CD4-positive, alpha-beta T cell treated with Interleukin-4 for 1 hour (primary cell): ENCODE data around the gene MTA1.
A peak's percentile ranks its signal among the peaks of the same experiment; 100 is the strongest.

Experiments
- DNase-seq, 2 donors: peaks; one replicate each; pipeline ENCODE4 v3.0.0-alpha.2; 2020 to 2022

MTA1 gene

DNA sequence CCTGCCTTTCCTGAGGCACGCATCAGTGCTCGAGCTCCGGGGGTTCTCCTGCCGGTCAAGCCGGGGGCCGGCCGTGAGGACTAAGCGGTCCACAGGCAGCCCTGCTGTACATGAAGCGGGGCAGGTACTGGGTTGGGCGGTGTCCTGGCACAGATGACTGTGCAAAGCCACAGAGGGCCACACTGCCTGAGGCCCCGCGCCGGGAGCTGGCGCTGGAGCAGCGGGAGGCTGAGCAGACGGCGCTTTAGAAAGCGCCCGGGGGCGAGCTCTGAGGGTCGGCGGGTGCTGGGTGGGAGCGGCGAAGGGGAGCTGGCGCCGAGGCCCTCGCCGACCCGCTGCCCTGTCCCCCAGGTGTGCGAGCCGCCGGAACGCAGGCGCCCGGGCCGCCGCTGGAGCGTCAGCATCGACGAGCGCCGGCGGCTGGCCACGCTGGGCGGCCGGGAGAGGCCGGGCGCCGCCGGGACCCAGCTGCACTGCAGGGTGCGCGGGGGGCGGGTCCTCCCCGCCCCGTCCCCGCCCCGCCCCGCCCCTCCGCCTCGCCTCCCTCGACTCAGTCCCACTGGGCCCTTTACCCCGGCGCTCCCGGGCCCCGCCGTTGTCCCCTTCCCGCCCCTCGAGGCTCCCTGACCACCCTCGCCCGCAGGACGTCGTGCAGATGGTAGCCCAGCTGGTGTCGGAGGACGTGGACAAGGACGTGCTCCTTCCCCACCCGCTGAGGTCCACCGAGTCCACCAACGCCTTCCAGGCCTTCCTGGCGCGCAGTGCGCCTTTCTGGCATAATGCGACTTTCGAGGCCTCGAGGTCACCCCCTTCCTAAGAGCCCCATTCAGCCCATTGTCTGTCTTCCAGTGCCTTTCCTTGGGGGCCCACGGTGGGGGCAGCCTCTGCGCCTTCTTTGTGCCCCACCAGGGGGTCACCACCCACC, 8.3 kb upstream of the MTA1 start:
- DNase-seq: no peak

DNA sequence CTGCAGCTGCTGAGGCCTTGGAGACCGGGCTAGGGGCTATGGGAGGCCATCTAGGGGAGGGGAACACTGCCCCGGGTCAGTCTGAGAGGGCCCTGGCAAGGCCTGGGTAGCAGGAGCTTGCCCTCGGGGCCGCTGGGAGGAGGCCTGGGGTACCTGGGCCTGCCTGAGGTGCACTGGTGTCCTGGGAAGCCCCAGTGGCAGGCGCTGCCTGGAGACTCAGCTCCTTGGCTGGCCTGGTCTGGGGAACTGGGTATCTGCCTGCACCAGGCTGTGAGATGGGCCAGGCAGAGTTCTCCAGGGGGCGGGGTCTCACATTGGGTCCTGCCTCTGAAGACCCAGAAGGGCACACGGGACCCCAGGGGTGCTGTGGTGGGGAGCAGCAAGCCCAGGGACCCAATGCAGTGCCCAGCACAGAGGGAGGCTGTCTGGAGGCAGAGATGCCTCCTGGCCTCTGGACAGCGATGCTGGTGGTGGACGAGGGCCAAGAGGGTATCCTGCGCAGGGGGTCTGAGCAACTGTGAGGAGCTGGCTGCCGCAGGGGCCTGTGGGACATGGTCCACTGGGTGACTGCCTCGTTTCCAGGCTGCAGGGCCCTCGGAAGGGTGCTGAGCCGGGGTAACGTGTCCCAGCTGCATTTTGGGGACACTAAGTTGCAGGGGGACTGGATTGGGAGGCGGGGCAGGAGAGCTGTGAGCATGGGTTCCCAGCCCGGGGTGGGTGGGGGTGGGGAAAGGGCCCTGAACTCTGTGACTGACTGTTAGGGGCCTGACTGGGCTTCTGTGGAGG, 7.4 kb upstream of the MTA1 start:
- DNase-seq: no peak

DNA sequence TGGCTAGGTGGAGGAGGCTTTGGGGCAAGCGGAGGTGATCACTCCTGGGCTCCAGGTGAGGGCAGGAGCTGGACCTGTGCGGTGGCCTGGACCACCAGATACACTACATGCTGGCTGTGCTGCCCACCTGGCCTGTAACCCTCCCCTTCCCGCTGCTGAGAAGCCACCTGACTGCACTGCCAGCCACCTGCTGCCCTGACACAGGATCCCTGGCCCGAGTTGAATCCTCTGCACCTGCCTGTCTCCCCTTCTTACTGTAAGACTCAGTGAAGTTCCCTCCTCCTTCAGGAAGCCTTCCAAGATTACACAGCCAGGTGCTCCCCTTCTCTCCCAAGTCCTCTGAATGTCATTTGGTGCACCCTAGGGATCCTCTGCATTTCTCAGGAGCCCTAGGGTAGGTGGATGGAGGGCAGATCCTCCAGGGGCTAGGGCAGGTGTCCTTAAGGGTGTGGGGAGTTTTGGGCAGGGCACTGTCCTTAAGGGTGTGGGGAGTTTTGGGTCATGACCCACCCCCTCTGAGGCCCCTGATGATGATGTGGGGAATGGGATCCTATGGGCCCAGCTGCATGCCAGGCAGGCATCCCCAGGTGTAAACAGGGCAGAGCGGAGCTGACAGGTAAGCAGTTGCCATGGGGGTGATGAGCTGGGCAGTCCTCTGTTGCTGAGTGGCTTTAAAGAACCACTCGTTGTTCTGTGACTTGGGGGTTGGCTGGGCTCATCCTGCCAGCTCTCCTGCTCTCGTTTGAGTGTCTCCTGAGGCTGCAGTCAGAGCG, 6.7 kb upstream of the MTA1 start:
- DNase-seq: no peak

DNA sequence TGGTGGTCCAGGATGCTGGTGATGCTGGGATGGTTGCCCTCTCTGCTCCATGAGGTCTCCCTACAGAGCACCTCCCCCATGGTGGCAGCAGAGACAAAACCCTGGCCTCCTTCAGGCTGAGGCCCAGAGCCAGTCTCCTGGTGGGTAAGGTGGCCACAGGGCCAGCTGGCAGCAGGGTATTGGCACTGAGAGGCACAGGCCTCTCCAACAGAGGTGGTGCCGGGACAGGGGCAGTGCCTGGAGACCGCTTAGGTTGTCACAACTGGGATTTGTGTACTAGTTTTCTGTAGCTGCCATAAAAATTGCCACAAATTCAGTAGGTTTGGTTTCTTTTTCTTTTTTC, 6.1 kb upstream of the MTA1 start:
- DNase-seq: no peak

DNA sequence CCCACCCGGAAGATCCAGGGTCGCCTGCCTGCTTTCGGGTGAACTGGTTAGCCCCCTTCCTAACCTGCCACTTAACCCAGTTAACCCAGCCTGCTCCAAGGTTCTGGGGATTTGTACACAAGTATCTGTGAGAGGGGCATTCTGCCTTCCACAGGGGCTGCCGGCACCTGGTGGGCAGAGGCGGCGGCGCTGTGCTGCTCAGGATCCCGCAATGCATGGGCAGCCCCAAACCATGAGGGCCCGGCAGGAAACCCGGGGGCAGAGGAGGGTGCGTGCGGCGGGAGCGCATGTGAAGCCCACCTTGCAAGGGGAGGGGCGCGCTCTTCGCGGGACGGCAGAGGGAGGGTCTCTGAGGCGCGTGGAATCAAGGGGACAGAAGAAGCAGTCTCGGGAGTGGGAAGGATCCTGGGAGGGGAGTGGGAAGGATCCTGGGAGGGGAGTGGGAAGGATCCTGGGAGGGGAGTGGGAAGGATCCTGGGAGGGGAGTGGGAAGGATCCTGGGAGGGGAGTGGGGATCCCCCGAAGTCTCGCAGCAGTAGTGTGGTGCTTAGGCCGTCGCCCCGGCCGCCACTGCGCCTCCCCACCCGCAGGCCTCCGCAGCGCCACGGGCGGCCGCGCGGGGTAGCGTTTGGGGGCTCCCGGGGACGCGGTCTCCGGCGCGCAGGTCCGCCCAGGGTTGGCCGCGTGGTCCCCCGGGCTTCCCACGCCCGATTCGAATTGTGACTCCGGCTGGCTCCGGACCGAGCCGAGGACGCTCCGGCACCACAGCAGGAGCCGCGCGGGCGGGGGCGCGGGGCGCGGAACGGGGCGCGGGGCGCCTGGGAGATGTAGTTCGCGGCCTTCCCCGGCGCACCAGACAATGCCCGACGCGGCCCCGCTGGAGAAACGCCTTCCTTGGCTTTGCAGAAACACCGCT, 4.9 kb upstream of the MTA1 start:
- DNase-seq: peak; percentile 55 to 63

DNA sequence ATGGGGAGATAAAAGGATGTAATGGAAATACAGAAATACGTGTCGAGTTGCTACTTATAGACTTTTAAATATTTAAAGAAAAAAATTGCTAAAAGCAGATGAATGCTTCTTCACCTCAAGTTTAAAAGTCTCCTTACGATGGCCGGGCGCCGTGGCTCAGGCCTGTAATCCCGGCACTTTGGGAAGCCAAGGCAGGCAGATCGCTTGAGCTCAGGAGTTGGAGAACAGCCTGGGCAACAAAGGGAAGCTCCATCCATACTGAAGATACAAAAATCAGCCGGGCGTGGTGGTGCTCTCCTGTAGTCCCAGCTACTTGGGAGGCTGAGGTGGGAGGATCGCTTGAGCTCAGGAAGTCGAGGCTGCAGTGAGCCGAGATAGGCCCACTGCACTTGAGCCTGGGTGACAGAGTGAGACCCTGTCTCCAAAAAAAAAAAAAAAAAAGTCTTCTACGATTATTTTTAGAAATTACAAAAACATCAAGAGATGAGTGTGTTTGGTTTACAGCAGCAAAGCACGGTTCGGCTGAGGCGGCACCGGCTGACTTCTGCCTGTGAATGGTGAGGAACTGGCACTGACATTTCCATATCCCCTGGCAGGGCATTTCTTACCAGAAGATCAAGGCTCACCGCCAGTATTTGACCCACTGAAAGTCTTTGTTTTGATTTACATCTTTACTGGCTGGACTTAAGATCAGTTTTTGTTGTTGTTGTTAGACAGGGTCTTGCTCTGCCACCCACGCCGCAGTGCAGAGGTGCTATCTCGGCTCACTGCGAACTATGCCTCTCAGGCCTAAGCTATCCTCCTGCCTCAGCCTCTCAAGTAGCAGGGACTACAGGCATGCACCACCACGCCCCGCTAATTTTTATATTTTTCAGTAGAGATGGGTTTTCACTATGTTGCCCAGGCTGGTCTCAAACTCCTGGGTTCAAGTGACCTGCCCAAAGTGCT, 3.9 kb upstream of the MTA1 start:
- no peak for DNase-seq

DNA sequence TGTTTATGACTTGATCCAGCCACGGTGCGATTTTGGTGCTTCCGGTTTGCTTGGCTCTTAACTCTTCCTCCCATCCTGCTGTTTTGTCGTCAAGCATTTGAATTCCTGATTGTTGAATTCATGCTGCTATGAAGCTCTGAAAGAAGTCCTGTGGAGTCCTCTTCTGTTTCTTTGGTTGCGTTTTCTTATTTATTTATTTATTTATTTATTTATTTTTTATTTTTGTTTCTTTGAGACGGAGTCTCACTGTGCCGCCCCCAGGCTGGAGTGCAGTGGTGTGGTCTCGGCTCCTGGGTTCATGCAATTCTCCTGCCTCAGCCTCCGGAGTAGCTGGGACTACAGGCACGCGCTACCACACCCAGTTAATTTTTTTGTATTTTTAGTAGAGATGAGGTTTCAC, 3.0 kb upstream of the MTA1 start:
- DNase-seq: no peak

DNA sequence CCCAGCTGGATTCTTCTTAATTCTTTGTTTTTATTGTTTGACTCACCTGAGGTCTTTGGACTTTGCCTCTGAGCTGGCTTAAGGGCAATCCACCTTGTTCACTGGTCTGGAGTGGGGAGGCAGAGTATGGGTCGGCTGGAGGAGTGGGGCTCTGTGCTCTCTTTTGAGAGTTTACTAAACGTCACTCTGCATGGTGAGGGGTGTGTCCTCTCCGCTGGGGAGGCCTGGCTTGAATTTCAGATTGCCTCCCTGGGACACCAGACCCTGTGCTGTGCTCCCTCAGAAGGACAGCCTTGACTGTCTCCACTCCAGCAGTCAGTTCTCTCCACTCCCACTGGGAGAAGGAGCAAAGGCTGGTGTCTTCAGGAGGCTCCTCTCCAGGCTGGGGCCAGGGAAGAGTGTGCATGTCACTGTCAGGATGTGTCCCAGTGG, 1.9 kb upstream of the MTA1 start:
- DNase-seq: no peak

DNA sequence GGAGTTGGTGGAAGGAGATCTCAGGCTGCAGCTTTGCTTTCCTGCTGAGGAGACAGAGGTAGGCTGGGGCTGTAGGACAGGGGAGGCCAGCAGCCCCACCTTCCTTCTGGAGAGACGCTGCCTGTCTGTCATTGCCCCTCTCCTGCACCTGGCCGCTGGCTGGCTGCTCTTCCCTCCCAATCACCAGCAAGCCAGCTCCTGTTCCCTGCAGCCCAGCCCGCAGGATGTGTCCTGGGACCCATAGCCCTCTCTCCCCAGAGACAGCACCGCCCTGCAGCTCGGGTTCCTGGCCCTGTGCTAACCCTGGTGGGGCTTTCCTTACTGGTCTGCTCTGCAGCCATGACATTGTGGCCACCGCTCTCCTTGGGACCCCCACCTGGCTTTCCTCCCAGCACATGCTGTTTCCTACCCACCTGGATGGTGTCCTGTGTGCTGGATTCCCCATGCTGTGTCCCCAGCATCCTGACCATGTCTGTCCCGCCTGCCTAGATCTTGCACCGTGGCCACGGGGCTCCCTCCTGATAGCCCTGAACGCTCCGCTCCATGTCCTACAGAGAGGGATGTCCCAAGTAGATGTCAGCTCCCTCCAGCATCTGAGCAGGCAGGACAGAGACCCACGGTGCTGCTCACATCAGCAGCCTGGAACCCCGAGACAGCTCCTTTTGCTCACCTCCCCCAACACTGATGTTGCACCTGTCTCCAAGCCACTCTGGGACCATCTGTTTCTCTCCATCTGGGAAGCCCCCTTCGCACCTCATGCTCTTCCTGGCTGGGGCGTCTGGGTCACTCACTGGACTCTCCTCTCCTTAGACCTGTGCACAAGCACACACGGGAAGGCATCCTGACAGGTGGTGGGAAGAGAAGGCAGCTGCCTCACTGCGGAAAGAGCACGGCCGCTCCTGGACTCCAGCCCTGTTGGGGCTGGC, 1.1 kb upstream of the MTA1 start:
- DNase-seq: no peak

DNA sequence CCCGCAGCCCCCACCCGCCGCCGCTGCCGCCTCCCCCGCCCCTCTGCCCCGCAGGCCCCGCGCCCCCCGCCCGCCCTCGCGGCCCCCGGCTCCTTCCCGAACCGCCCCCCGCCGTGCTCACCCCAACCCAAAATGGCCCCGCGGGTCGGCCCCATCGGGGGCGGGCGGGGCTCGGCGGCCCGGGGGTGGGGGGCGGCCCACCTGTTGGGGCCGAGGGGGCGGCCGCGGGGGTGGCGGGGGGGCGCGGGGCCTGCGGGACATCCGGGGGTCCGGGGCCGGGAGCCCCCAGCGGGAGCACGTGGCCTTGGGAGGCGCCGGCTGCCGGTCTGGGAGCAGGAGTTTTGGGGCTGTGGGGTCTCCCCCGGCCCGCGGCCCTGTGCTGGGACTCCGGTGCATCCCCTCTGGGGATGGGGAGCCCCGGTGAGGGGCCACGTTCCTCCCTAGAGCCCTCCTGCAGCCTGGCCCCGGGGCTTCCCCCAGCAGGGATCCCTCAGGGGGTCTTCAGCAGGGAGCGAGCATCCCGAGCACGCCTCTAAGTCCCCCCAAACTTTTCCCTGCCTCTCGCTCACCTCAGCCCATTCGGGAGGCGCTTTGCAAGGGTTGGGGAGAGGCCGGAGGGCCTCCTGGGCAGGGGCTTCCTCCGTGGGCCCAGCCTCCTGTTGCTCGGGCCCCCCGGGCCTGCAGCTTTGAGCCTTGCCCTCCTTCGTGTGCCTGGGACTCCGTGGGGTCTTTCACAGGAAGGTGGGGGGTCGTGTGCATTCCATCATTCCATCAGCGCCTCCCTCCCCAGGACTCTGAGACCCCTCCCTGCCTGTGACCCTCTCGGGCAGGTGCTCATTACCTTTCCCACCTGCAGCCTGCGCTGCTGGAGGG, 710 bp downstream of the MTA1 start:
- DNase-seq: no peak

DNA sequence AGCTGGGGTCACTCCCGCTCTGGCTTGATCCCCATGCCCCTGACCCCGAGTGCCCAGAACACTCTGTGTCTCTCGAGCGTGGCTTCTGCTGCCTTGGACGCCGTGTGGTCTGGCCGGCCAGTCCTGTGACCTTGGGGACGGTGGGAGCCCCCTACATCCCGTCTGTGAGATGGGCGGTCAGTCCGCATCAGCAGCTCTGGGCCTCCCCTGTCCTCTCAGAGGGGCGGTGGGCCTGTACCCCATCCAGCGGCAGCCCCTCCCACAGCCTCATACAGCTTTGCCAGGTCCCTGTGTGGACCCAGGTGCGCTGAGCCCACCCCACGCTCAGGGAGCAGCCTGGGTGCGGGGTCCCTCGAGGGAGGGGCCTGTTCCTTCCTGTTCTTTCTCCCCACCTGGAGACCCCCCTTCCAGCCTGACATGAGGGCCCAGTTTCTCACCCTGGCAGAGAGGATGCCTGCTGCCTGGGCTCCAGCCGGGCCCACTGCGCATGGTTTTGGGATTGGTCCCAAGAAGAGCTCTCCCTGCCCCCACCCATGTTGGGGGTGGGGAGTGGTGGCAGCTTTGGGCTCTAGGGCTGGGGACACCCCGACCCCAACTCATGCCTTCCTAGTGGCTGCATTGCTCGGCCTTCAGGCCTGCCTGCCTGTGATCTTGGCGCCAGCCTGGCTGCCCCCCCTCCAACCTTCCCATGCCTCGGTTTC, 1.5 kb downstream of the MTA1 start:
- DNase-seq: no peak

DNA sequence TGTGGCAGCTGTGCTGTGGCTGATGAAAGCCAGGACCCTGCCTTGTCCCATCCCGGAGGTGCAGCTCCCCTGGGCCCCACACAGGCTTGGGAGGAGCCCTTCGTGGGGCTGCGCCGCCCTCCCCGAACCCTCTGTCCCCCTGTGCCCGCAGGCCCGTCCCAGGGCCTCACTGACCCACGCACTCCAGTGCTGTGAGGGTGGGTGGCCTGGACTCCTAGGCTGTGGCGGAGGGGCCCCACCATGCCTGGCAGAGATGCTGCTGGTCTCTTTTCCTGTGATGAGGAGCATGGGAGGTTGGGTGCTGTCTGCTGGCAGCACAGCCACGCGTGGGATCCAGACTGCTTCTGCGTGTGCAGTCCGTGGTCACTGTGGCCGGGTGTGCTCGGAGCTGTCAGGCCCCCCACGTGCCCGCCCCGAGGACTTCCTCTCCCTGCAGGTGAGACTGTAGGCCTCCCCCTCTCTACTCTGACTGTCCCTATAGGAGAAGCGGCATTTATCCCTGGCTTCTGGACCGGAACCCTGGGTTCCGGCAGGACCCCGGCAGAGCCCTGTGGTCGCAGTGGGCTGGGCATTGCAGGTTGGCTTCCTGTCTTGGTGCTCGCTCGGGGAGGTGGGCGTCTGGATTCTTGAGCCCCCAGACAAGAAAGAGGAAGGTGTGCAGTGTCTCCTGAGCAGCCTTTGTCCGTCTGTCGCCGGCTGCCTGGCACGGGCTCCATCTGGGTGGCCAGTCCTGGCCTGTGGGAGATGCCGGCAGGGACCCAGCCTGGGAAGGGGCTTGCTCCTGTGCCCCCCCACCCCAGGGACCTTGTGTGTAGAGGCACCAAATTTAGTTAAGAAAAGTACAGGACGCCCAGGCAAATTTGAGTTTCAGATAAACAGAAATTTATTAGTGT, 2.3 kb downstream of the MTA1 start:
- DNase-seq: no peak

DNA sequence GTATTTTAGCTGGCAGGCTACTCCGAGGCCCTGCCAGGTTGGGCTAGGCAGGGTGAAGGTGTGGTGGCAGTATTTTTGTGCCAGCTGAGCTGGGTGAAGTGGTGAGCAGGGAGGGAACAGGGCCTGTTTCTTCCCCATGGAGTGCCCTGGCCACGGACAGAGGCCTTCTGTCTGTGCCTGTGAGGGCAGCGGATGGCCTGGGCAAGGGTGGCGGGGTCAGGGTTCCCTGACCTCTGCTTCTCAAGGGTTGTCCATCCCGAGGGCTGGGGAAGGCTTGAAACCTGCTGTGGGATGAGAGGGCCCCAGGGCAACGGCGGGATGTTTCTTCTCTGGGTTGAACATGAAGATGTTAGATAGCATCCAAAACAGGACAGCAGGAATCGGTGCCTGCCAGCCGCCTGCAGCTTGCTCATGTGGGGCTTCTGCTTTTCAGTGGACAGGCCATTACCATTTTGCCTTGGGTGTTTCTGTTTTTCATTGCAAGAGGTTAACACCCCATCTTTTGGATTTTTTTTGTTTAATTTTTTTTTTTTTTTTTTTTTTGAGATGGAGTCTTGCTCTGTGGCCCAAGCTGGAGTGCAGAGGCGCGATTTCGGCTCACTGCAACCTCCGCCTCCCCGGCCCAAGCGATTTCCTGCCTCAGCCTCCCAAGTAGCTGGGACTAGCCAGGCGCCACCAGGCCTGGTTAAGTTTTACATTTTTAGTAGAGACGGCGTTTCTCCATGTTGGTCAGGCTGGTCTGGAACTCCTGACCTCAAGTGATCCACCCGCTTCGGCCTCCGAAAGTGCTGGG, 3.3 kb downstream of the MTA1 start:
- DNase-seq: no peak

DNA sequence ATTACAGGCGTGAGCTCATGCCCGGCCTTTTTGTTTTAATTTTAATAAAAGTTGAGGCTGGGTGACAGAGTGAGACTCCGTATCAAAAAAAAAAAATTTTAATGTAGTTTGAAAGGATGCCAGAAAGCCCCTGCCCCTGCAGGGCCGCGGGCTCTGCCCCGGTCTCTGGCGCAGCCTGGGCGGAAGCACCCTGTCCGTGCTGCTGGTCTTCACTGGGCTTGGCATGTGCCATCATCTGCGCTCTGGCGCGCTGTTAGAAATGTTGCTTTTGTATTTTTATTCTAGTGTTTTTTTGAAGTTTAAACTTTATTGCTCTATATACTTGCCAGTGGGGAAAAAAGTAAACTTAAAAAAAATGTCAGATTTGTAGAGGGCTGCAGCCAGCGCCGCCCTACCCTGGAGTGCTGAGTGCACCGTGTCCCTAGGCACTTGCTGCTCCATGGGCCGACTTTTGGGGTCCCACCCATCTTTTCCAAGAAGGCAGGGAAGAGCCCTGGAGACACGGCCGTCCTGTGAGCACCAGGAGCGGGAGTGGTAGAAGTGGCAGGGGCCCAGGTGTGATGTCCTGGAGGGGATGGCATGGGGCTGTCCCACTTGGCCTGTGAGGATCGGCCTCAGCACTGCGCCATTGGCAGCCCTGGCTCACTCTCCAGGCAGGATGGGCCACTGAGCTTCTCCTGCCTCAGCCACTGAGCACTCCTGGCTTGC, 4.0 kb downstream of the MTA1 start:
- no peak for DNase-seq

DNA sequence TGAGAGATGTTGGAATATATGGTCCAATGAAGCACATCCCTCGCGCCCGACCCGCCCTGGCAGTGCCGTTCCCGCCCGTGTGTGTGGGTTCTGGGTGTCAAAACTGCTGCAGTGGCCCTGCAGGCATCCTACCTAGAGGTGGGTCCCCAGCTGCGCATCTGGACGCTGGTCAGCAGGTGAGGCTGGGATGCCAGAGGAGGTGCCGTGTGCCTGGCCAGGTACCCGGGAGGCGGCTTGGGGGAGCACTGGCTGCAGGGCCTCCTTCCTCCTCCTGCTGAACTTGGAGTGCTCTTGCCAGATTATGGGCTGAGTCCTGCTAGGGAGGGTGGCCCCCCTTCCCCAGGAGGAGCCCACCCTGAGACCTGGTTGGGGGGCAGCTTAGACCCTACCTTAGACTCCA, 5.2 kb downstream of the MTA1 start:
- DNase-seq: no peak

DNA sequence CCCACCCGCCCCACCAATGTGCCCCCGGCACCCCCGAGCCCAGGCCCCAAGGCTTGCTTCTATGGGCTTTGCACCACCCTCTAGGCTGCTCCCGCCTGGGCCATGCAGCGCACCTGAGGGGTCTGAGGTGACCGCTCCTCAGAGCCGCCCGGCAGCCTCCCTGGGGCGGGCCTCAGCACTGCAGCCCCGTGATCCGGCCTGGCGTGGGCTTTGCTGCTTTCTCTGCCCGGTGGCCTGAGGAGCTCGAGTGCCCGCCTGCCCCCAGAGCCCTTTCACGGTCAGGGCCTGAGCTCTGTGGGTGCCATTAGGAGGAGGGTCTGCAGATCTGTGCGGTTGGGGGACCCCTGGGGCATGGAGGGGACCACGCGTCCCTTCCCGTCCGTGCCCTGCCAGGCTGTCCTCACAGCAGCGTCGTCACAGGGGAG, 6.2 kb downstream of the MTA1 start:
- DNase-seq: no peak
